WTC11 (cell line): ENCODE data around the gene PPP1R9A. TPM values are rescaled to one million over a fixed set of nuclear protein-coding genes. Genes with fewer than 3 reads are reported as not detected.

Experiments used
- ATAC-seq: fragments of 200-7000 bp; cut with Tn5 transposase; 2 replicates; pipeline ENCODE4 v1.10.0; 2021; ENCODE audit warnings: mild to moderate bottlenecking, moderate library complexity
- CTCF ChIA-PET: fragments of 300-600 bp; sonication (Branson Sonifier 250); formaldehyde crosslinking; loops from one replicate; lab custom pipeline; 2021; ENCODE audit warnings: antibody characterized with exemption; lab: Charles Lee
- POLR2A ChIA-PET: fragments of 350-600 bp; sonication (Branson Sonifier 250); formaldehyde crosslinking; loops from one replicate; lab custom pipeline; 2021; ENCODE audit warnings: antibody characterized with exemption; lab: Charles Lee
- DNase-seq: peaks from one replicate; pipeline ENCODE4 v3.0.0; 2021; ENCODE audit warnings: low spot score
- H3K27ac Mint-ChIP-seq: 2 replicates; pipeline ENCODE4 v1.8.0; 2021; ENCODE audit warnings: mixed read lengths
- H3K27me3 Mint-ChIP-seq: 2 replicates; pipeline ENCODE4 v1.8.0; 2021; ENCODE audit warnings: low read depth, mild to moderate bottlenecking, moderate library complexity, mixed read lengths
- H3K36me3 Mint-ChIP-seq: 2 replicates; pipeline ENCODE4 v1.8.0; 2021; ENCODE audit warnings: mixed read lengths
- H3K4me1 Mint-ChIP-seq: 2 replicates; pipeline ENCODE4 v1.8.0; 2022; ENCODE audit warnings: mixed read lengths
- H3K4me3 Mint-ChIP-seq: 2 replicates; pipeline ENCODE4 v1.8.0; 2021; ENCODE audit warnings: mild to moderate bottlenecking, moderate library complexity, mixed read lengths
- H3K9me3 Mint-ChIP-seq: 2 replicates; pipeline ENCODE4 v1.8.0; 2021; ENCODE audit warnings: mixed read lengths
- ATF1 ChIP-seq: sonication (generic); formaldehyde crosslinking; IDR thresholded peaks from 2 replicates; pipeline ENCODE4 v1.8.1; 2023; ENCODE audit warnings: mild to moderate bottlenecking, moderate library complexity, missing genetic modification reagents
- ATF2 ChIP-seq: sonication (generic); formaldehyde crosslinking; IDR thresholded peaks from 2 replicates; pipeline ENCODE4 v1.8.1; 2022; ENCODE audit warnings: low read depth, missing genetic modification reagents, borderline replicate concordance
- ATF6 ChIP-seq: sonication (generic); formaldehyde crosslinking; IDR thresholded peaks from 2 replicates; pipeline ENCODE4 v1.8.1; 2023; ENCODE audit warnings: mild to moderate bottlenecking, missing genetic modification reagents
- CBFB ChIP-seq: sonication (generic); formaldehyde crosslinking; IDR thresholded peaks from 2 replicates; pipeline ENCODE4 v1.8.1; 2022; ENCODE audit warnings: mild to moderate bottlenecking, low read depth, missing genetic modification reagents
- CDX4 ChIP-seq: fragments of 250-450 bp; sonication (Bioruptor Pico); IDR thresholded peaks from 2 replicates; pipeline ENCODE4 v1.9.0; 2021; ENCODE audit warnings: moderate library complexity, mild to moderate bottlenecking, inconsistent platforms, borderline replicate concordance
- ESRRA ChIP-seq: sonication (generic); formaldehyde crosslinking; IDR thresholded peaks from 2 replicates; pipeline ENCODE4 v1.8.1; 2022; ENCODE audit warnings: mild to moderate bottlenecking, missing genetic modification reagents, borderline replicate concordance
- FOXJ3 ChIP-seq: sonication (generic); formaldehyde crosslinking; IDR thresholded peaks from 2 replicates; pipeline ENCODE4 v1.9.0; 2021; ENCODE audit warnings: missing genetic modification reagents, mild to moderate bottlenecking, borderline replicate concordance
- HMGXB4 ChIP-seq: sonication (generic); formaldehyde crosslinking; IDR thresholded peaks from 2 replicates; pipeline ENCODE4 v1.8.1; 2023; ENCODE audit warnings: mild to moderate bottlenecking, moderate library complexity, missing genetic modification reagents
- KAT7 ChIP-seq: sonication (generic); formaldehyde crosslinking; IDR thresholded peaks from 2 replicates; pipeline ENCODE4 v1.8.1; 2023; ENCODE audit warnings: missing genetic modification reagents, mild to moderate bottlenecking, borderline replicate concordance
- MXD4 ChIP-seq: fragments of 250-450 bp; sonication (Bioruptor Pico); IDR thresholded peaks from 2 replicates; pipeline ENCODE4 v1.8.0; 2021; ENCODE audit warnings: mild to moderate bottlenecking, moderate library complexity, borderline replicate concordance
- NR1H2 ChIP-seq: sonication (generic); formaldehyde crosslinking; IDR thresholded peaks from 2 replicates; pipeline ENCODE4 v1.9.0; 2021; ENCODE audit warnings: mild to moderate bottlenecking, moderate library complexity, missing genetic modification reagents
- PRRX2 ChIP-seq: fragments of 250-450 bp; sonication (Bioruptor Pico); IDR thresholded peaks from 2 replicates; pipeline ENCODE4 v1.8.0; 2021; ENCODE audit warnings: mild to moderate bottlenecking
- TEAD1 ChIP-seq: sonication (generic); formaldehyde crosslinking; IDR thresholded peaks from 2 replicates; pipeline ENCODE4 v1.8.0; 2022; ENCODE audit warnings: mild to moderate bottlenecking, missing genetic modification reagents
- ZBTB21 ChIP-seq: sonication (generic); formaldehyde crosslinking; IDR thresholded peaks from 2 replicates; pipeline ENCODE4 v1.8.1; 2023; ENCODE audit warnings: mild to moderate bottlenecking, missing genetic modification reagents, borderline replicate concordance
- ZNF121 ChIP-seq: sonication (generic); formaldehyde crosslinking; IDR thresholded peaks from 2 replicates; pipeline ENCODE4 v1.8.0; 2023; ENCODE audit warnings: missing genetic modification reagents
- ZNF232 ChIP-seq: sonication (generic); formaldehyde crosslinking; IDR thresholded peaks from 2 replicates; pipeline ENCODE4 v1.8.0; 2022; ENCODE audit warnings: mild to moderate bottlenecking, missing genetic modification reagents
- ZNF416 ChIP-seq: fragments of 250-450 bp; sonication (Bioruptor Pico); IDR thresholded peaks from 2 replicates; pipeline ENCODE4 v1.9.0; 2021; ENCODE audit warnings: mild to moderate bottlenecking, inconsistent platforms
- ZNF671 ChIP-seq: fragments of 250-450 bp; sonication (Bioruptor Pico); IDR thresholded peaks from 2 replicates; pipeline ENCODE4 v1.8.0; 2021; ENCODE audit warnings: mild to moderate bottlenecking
- total RNA-seq: library from RNA; stranded (reverse); gene quantifications from 3 replicates; pipeline ENCODE4 v1.2.3, GENCODE V29; 2021
- TF ChIP-seq, protein P1 (sequence below): fragments of 250-450 bp; sonication (Bioruptor Pico); IDR thresholded peaks from 2 replicates; pipeline ENCODE4 v1.8.0; 2021; ENCODE audit warnings: mild to moderate bottlenecking
- TF ChIP-seq, protein P2 (sequence below): sonication (generic); formaldehyde crosslinking; IDR thresholded peaks from 2 replicates; pipeline ENCODE4 v1.8.1; 2022; ENCODE audit warnings: mild to moderate bottlenecking, moderate library complexity, missing genetic modification reagents

PPP1R9A gene
- total RNA-seq, 1 experiment from 2014 or later: 16.8 TPM

DNA sequence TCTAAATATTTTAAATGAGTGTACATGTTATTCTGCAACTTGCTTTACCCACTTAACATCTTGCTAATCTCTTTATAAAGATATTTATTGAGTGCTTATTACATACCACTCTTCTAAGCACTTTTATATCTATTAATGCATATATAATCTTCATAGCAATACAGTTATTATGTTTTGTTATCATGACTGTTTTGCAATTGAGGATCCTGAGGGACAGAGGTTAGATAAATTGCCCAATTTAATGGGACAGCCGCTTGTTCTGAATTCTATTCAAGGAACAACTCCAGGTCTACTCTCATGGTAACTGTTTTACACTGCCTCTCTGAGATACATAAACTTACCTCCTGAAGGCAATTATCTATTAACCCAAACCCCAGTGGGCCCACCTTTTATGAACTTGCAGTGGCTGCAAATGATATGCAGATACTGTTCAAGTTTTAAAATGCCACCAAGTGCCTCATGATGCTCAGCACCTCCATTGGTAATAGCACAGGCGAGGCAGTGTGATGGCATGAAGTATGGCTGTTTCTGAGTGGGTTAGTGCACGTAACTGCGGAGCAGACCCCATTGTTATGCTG is 356.5 kb downstream of the PPP1R9A start:
- DNase-seq (no peak), ATAC-seq (no peak)
- Mint-ChIP-seq H3K36me3 (no peaks in the 10 kb centered on the region), H3K4me3 (no peak overlapping the region), H3K27ac (no peak overlapping the region), H3K4me1 (peaks cover 30% of the 10 kb centered on the region), H3K9me3 (no peaks in the 10 kb centered on the region), H3K27me3 (no peaks in the 10 kb centered on the region)
- POLR2A ChIA-PET: interaction anchor here (0.6 kb wide), 1 partner anchor 751 kb away, joined by 4 read pairs; no protein-coding TSS in a partner anchor
- TF ChIP-seq ATF1 (CRISPR knock-in tag) (no peak), TEAD1 (no peak), ZNF671 (CRISPR knock-in tag) (no peak), CDX4 (CRISPR knock-in tag) (no peak), ZNF232 (no peak), FOXJ3 (no peak), CBFB (CRISPR knock-in tag) (no peak), PRRX2 (CRISPR knock-in tag) (no peak), ATF2 (CRISPR knock-in tag) (no peak), NR1H2 (CRISPR knock-in tag) (no peak), MXD4 (CRISPR knock-in tag) (no peak), HMGXB4 (no peak), ZBTB21 (no peak), ESRRA (no peak), KAT7 (CRISPR knock-in tag) (no peak), ZNF416 (no peak), ZNF121 (CRISPR knock-in tag) (no peak), ATF6 (no peak)
- TF ChIP-seq, protein P1, sequence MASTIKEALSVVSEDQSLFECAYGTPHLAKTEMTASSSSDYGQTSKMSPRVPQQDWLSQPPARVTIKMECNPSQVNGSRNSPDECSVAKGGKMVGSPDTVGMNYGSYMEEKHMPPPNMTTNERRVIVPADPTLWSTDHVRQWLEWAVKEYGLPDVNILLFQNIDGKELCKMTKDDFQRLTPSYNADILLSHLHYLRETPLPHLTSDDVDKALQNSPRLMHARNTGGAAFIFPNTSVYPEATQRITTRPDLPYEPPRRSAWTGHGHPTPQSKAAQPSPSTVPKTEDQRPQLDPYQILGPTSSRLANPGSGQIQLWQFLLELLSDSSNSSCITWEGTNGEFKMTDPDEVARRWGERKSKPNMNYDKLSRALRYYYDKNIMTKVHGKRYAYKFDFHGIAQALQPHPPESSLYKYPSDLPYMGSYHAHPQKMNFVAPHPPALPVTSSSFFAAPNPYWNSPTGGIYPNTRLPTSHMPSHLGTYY (CRISPR knock-in tag): no peak
- TF ChIP-seq, protein P2, sequence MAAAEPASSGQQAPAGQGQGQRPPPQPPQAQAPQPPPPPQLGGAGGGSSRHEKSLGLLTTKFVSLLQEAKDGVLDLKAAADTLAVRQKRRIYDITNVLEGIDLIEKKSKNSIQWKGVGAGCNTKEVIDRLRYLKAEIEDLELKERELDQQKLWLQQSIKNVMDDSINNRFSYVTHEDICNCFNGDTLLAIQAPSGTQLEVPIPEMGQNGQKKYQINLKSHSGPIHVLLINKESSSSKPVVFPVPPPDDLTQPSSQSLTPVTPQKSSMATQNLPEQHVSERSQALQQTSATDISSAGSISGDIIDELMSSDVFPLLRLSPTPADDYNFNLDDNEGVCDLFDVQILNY (CRISPR knock-in tag): no peak
- CTCF ChIA-PET: no interaction called here
